Hematopoietic multipotent progenitor cell treated with erythropoietin and hydrocortisone succinate and interleukin-3 and kit ligand, for 15 days (in vitro differentiated cells): ENCODE measurements around the gene TNRC18.
"Not testable (repeated sequence)": the region's sequence is repeated elsewhere in the genome, so short reads cannot be mapped to it uniquely, and the experiment has no call there.

ENCODE experiments used
- DNase-seq: peaks from one replicate; pipeline ENCODE4 v3.0.0-alpha.2; 2015; ENCODE audit warnings: low spot score

Gene TNRC18

GRCh38 chr7:5375925-5376324, 47.7 kb downstream of the TNRC18 start:
- DNase-seq = no peak

- no peak for DNase-seq
These were observed 49.2 kb downstream of the TNRC18 start for GRCh38 chr7:5374464-5374863.

GRCh38 chr7:5373300-5373699, 50.3 kb downstream of the TNRC18 start:
- DNase-seq = no peak

- no peak for DNase-seq
These were observed 52.9 kb downstream of the TNRC18 start for GRCh38 chr7:5370454-5371353.

GRCh38 chr7:5367661-5368060, 56.0 kb downstream of the TNRC18 start:
- DNase-seq = no peak

- DNase-seq = peak; percentile 80
These were observed 57.5 kb downstream of the TNRC18 start for GRCh38 chr7:5365976-5366625.

GRCh38 chr7:5363729-5364128, 59.9 kb downstream of the TNRC18 start:
- DNase-seq = no peak

GRCh38 chr7:5362466-5362865, 61.2 kb downstream of the TNRC18 start:
- no peak for DNase-seq

- no peak for DNase-seq
These were observed 62.0 kb downstream of the TNRC18 start for GRCh38 chr7:5361446-5362127.

- DNase-seq = no peak
These were observed 62.7 kb downstream of the TNRC18 start for GRCh38 chr7:5360971-5361370.

- no peak for DNase-seq
These were observed 63.2 kb downstream of the TNRC18 start for GRCh38 chr7:5360451-5360850.

GRCh38 chr7:5360021-5360420, 63.6 kb downstream of the TNRC18 start:
- DNase-seq = not testable (repeated sequence)

GRCh38 chr7:5359344-5359743, 64.3 kb downstream of the TNRC18 start:
- DNase-seq = no peak

- DNase-seq = no peak
These were observed 65.7 kb downstream of the TNRC18 start for GRCh38 chr7:5357951-5358350.

- no peak for DNase-seq
These were observed 66.9 kb downstream of the TNRC18 start for GRCh38 chr7:5356751-5357119.

GRCh38 chr7:5354460-5355232, 69.0 kb downstream of the TNRC18 start:
- no peak for DNase-seq

GRCh38 chr7:5352440-5353010, 71.1 kb downstream of the TNRC18 start:
- DNase-seq = no peak

GRCh38 chr7:5351507-5352265, 71.9 kb downstream of the TNRC18 start:
- no peak for DNase-seq

GRCh38 chr7:5350600-5351385, 72.8 kb downstream of the TNRC18 start:
- no peak for DNase-seq

- DNase-seq = no peak
These were observed 73.5 kb downstream of the TNRC18 start for GRCh38 chr7:5350174-5350463.
